Osteocyte (in vitro differentiated cells): ENCODE data around the gene KCNMB4. TPM values are rescaled to one million over a fixed set of nuclear protein-coding genes. Genes with fewer than 3 reads are reported as not detected.

Experiments
- DNase-seq: peaks from one replicate; pipeline ENCODE4 v3.0.0; 2021; ENCODE audit warnings: mixed read lengths; ENCODE audit not compliant: unreplicated experiment; ENCODE audit errors: extremely low spot score
- H3K27ac Mint-ChIP-seq: one replicate; pipeline ENCODE4 v1.8.0; 2021; ENCODE audit warnings: mild to moderate bottlenecking, mixed read lengths; ENCODE audit not compliant: unreplicated experiment
- H3K27me3 Mint-ChIP-seq: one replicate; pipeline ENCODE4 v1.8.0; 2021; ENCODE audit warnings: mixed read lengths; ENCODE audit not compliant: unreplicated experiment
- H3K36me3 Mint-ChIP-seq: one replicate; pipeline ENCODE4 v1.8.0; 2021; ENCODE audit warnings: mixed read lengths; ENCODE audit not compliant: unreplicated experiment
- H3K4me1 Mint-ChIP-seq: one replicate; pipeline ENCODE4 v1.8.0; 2021; ENCODE audit warnings: mixed read lengths; ENCODE audit not compliant: unreplicated experiment
- H3K4me3 Mint-ChIP-seq: one replicate; pipeline ENCODE4 v1.8.0; 2021; ENCODE audit warnings: mild to moderate bottlenecking, moderate library complexity, mixed read lengths; ENCODE audit not compliant: unreplicated experiment
- H3K9me3 Mint-ChIP-seq: one replicate; pipeline ENCODE4 v1.8.0; 2021; ENCODE audit warnings: mixed read lengths; ENCODE audit not compliant: unreplicated experiment
- CTCF ChIP-seq: fragments of 200-600 bp; sonication (generic); IDR thresholded peaks from 2 replicates; pipeline ENCODE4 v1.5.0; 2021; ENCODE audit warnings: antibody characterized with exemption, mild to moderate bottlenecking, moderate library complexity
- total RNA-seq: library from RNA; stranded (reverse); gene quantifications from 2 replicates; pipeline ENCODE4 v1.2.1, GENCODE V29; 2021

Gene KCNMB4
- total RNA-seq, 1 donor from 2014 or later: 1.1 TPM

GRCh38 chr12:70372881-70373280 is 6.8 kb downstream of the KCNMB4 start:
- no peak for TF ChIP-seq CTCF
- Mint-ChIP-seq H3K27ac (no peak overlapping the region), H3K4me1 (no peaks in the 10 kb centered on the region), H3K4me3 (no peak overlapping the region), H3K9me3 (no peaks in the 10 kb centered on the region), H3K36me3 (no peaks in the 10 kb centered on the region), H3K27me3 (peaks cover 2% of the 10 kb centered on the region)
- DNase-seq: no peak

GRCh38 chr12:70379846-70380245 is 13.8 kb downstream of the KCNMB4 start:
- no peak for TF ChIP-seq CTCF
- H3K4me1 Mint-ChIP-seq: no peaks in the 10 kb centered on the region
- DNase-seq: no peak
- H3K9me3 Mint-ChIP-seq: peaks cover 18% of the 10 kb centered on the region
- no peaks in the 10 kb centered on the region for H3K27me3 Mint-ChIP-seq
- H3K4me3 Mint-ChIP-seq: no peak overlapping the region
- H3K27ac Mint-ChIP-seq: no peak overlapping the region
- peaks cover 2% of the 10 kb centered on the region for H3K36me3 Mint-ChIP-seq

- H3K36me3 Mint-ChIP-seq: no peaks in the 10 kb centered on the region
- no peak overlapping the region for H3K27ac Mint-ChIP-seq
Measured at GRCh38 chr12:70383484-70383883, 17.4 kb downstream of the KCNMB4 start.

GRCh38 chr12:70383886-70384285 is 17.8 kb downstream of the KCNMB4 start:
- DNase-seq: no peak
- H3K4me3 Mint-ChIP-seq: no peak overlapping the region

More at GRCh38 chr12:70383484-70383883, 17.4 kb downstream of the KCNMB4 start:
- no peak for DNase-seq
- Mint-ChIP-seq H3K4me3 (no peak overlapping the region), H3K9me3 (peaks cover 15% of the 10 kb centered on the region), H3K27me3 (no peaks in the 10 kb centered on the region), H3K4me1 (no peaks in the 10 kb centered on the region)
- TF ChIP-seq CTCF: no peak

GRCh38 chr12:70386771-70387170 is 20.7 kb downstream of the KCNMB4 start:
- Mint-ChIP-seq H3K4me3 (no peak overlapping the region), H3K9me3 (peaks cover 8% of the 10 kb centered on the region), H3K4me1 (no peaks in the 10 kb centered on the region), H3K36me3 (no peaks in the 10 kb centered on the region), H3K27me3 (no peaks in the 10 kb centered on the region), H3K27ac (no peak overlapping the region)
- no peak for TF ChIP-seq CTCF
- no peak for DNase-seq

More at GRCh38 chr12:70383886-70384285, 17.8 kb downstream of the KCNMB4 start:
- Mint-ChIP-seq H3K27me3 (no peaks in the 10 kb centered on the region), H3K27ac (no peak overlapping the region), H3K9me3 (peaks cover 15% of the 10 kb centered on the region), H3K4me1 (no peaks in the 10 kb centered on the region), H3K36me3 (no peaks in the 10 kb centered on the region)
- TF ChIP-seq CTCF: no peak
